GM23338 (cell line): Measurements from ENCODE around the gene KRT79. TPM values are rescaled to one million over a fixed set of nuclear protein-coding genes. Genes with fewer than 3 reads are reported as not detected.

Source experiments
- ATAC-seq: fragments of 200-7000 bp; cut with Tn5 transposase; 3 replicates; pipeline ENCODE4 v1.9.1; 2020
- DNase-seq: peaks from one replicate; pipeline ENCODE4 v3.0.0-alpha.2; 2015; ENCODE audit warnings: low spot score
- H2AFZ ChIP-seq: fragments of 200-600 bp; sonication (generic); 2 replicates; pipeline ENCODE4 v1.8.0; 2016; ENCODE audit warnings: antibody characterized with exemption, mild to moderate bottlenecking, moderate library complexity
- H3F3A ChIP-seq: fragments of 200-600 bp; sonication (generic); replicated peaks from 2 replicates; pipeline ENCODE4 v1.8.0; 2017; ENCODE audit warnings: antibody characterized with exemption, mixed run types, low read depth
- H3K27ac ChIP-seq: fragments of 200-600 bp; sonication (generic); 2 replicates; pipeline ENCODE4 v1.6.1; 2016; ENCODE audit warnings: low read depth
- H3K27me3 ChIP-seq: fragments of 200-600 bp; sonication (generic); 2 replicates; pipeline ENCODE4 v1.8.0; 2016; ENCODE audit warnings: mild to moderate bottlenecking, mixed run types, moderate library complexity; ENCODE audit not compliant: insufficient read depth
- H3K36me3 ChIP-seq: fragments of 200-600 bp; sonication (generic); 2 replicates; pipeline ENCODE4 v1.8.0; 2016; ENCODE audit warnings: mild to moderate bottlenecking; ENCODE audit not compliant: insufficient read depth
- H3K4me1 ChIP-seq: fragments of 200-600 bp; sonication (generic); 2 replicates; pipeline ENCODE4 v1.8.0; 2016; ENCODE audit warnings: mild to moderate bottlenecking, moderate library complexity; ENCODE audit not compliant: insufficient read depth
- H3K4me2 ChIP-seq: fragments of 200-600 bp; sonication (generic); 2 replicates; pipeline ENCODE4 v1.7.1; 2017; ENCODE audit warnings: mixed run types
- H3K4me3 ChIP-seq: fragments of 200-600 bp; sonication (generic); 2 replicates; pipeline ENCODE4 v1.6.1; 2016; ENCODE audit warnings: mixed run types
- H3K79me2 ChIP-seq: fragments of 200-600 bp; sonication (generic); replicated peaks from 2 replicates; pipeline ENCODE4 v1.8.0; 2017; ENCODE audit warnings: mild to moderate bottlenecking; ENCODE audit not compliant: insufficient read depth
- H3K9me2 ChIP-seq: fragments of 200-600 bp; sonication (generic); 2 replicates; pipeline ENCODE4 v1.8.0; 2017; ENCODE audit not compliant: insufficient read depth
- H4K20me1 ChIP-seq: fragments of 200-600 bp; sonication (generic); replicated peaks from 2 replicates; pipeline ENCODE4 v1.8.0; 2017; ENCODE audit warnings: mild to moderate bottlenecking; ENCODE audit not compliant: insufficient read depth
- H3K27ac Mint-ChIP-seq: 2 replicates; pipeline ENCODE4 v1.8.0; 2020; ENCODE audit warnings: inconsistent platforms, mild to moderate bottlenecking, moderate library complexity, mixed read lengths
- H3K27me3 Mint-ChIP-seq: 3 replicates; pipeline ENCODE4 v1.8.0; 2022; ENCODE audit warnings: low read depth, mild to moderate bottlenecking, moderate library complexity, mixed read lengths, inconsistent platforms; ENCODE audit not compliant: insufficient read depth, poor library complexity
- H3K36me3 Mint-ChIP-seq: 3 replicates; pipeline ENCODE4 v1.8.0; 2021; ENCODE audit warnings: low read depth, mild to moderate bottlenecking, inconsistent platforms, moderate library complexity, mixed read lengths
- H3K4me1 Mint-ChIP-seq: 3 replicates; pipeline ENCODE4 v1.8.0; 2020; ENCODE audit warnings: mild to moderate bottlenecking, inconsistent platforms, mixed read lengths
- H3K4me3 Mint-ChIP-seq: 3 replicates; pipeline ENCODE4 v1.8.0; 2021; ENCODE audit warnings: moderate library complexity, mild to moderate bottlenecking, inconsistent platforms, mixed read lengths
- H3K9me3 Mint-ChIP-seq: 3 replicates; pipeline ENCODE4 v1.8.0; 2020; ENCODE audit warnings: moderate library complexity, mild to moderate bottlenecking, inconsistent platforms, mixed read lengths
- CREB1 ChIP-seq: fragments of 250-450 bp; sonication (Bioruptor Pico); IDR thresholded peaks from 2 replicates; pipeline ENCODE4 v1.5.0; 2020; ENCODE audit warnings: low read depth, mild to moderate bottlenecking, moderate library complexity
- EZH2 ChIP-seq: fragments of 200-600 bp; sonication (generic); IDR thresholded peaks from one replicate; pipeline ENCODE4 v1.8.0; 2017; ENCODE audit warnings: antibody characterized with exemption, mild to moderate bottlenecking, low read depth; ENCODE audit not compliant: unreplicated experiment
- EZH2phosphoT487 ChIP-seq: fragments of 200-600 bp; sonication (generic); IDR thresholded peaks from one replicate; pipeline ENCODE4 v1.8.1; 2018; ENCODE audit warnings: antibody characterized with exemption; ENCODE audit not compliant: unreplicated experiment
- JUNB ChIP-seq: IDR thresholded peaks from one replicate; pipeline ENCODE4 v1.6.1; 2016; ENCODE audit warnings: antibody characterized with exemption; ENCODE audit not compliant: unreplicated experiment
- NANOG ChIP-seq: IDR thresholded peaks from 2 replicates; pipeline ENCODE4 v1.6.1; 2016; ENCODE audit warnings: antibody characterized with exemption, borderline replicate concordance
- POLR2AphosphoS5 ChIP-seq: IDR thresholded peaks from 2 replicates; pipeline ENCODE4 v1.6.1; 2016; ENCODE audit warnings: antibody characterized with exemption, low read depth
- REST ChIP-seq: IDR thresholded peaks from one replicate; pipeline ENCODE4 v1.6.1; 2018; ENCODE audit warnings: antibody characterized with exemption; ENCODE audit not compliant: unreplicated experiment
- STAT1 ChIP-seq: IDR thresholded peaks from one replicate; pipeline ENCODE4 v1.6.1; 2016; ENCODE audit warnings: antibody characterized with exemption; ENCODE audit not compliant: unreplicated experiment
- ZNF114 ChIP-seq: fragments of 250-450 bp; sonication (Bioruptor Pico); IDR thresholded peaks from 2 replicates; pipeline ENCODE4 v1.5.0; 2020; ENCODE audit warnings: mild to moderate bottlenecking, moderate library complexity
- ZNF331 ChIP-seq: fragments of 250-450 bp; sonication (Bioruptor Pico); IDR thresholded peaks from 2 replicates; pipeline ENCODE4 v1.5.0; 2020; ENCODE audit warnings: low read depth, mild to moderate bottlenecking, moderate library complexity
- ZNF462 ChIP-seq: fragments of 250-450 bp; sonication (Bioruptor Pico); IDR thresholded peaks from 2 replicates; pipeline ENCODE4 v1.5.0; 2020; ENCODE audit warnings: mild to moderate bottlenecking, moderate library complexity
- polyA plus RNA-seq: library from polyadenylated mRNA; unstranded; fragments of >200 nt; fragmentation: Nextera tagmentation; extraction: Ambion mirVana; gene quantifications from 2 replicates; pipeline ENCODE4 v1.2.1, GENCODE V29; 2016
- total RNA-seq: library from RNA; depleted of rRNA; stranded (reverse); fragments of >200 nt; shearing (Covaris generic); gene quantifications from 2 replicates; pipeline ENCODE4 v1.2.3, GENCODE V29; 2014

Gene KRT79
- total and polyA plus RNA-seq, 2 experiments from 2014 or later, result 0.21 TPM; not detected in 1

- Histone ChIP-seq H3K4me3 (no peak overlapping the region), H3K4me1 (no peaks in the 10 kb centered on the region), H2AFZ (no peak overlapping the region), H3F3A (no peaks in the 10 kb centered on the region), H3K4me2 (no peak overlapping the region), H3K27ac (no peak overlapping the region), H3K27me3 (no peaks in the 10 kb centered on the region), H4K20me1 (no peaks in the 10 kb centered on the region), H3K79me2 (no peaks in the 10 kb centered on the region), H3K36me3 (no peaks in the 10 kb centered on the region), H3K9me2 (no peaks in the 10 kb centered on the region)
- no peak for ATAC-seq
- H3K27me3 Mint-ChIP-seq, result peaks cover 1% of the 10 kb centered on the region
- no peak overlapping the region for H3K27ac Mint-ChIP-seq
- TF ChIP-seq JUNB (no peak), NANOG (no peak), ZNF331 (CRISPR knock-in tag) (no peak), REST (no peak), EZH2phosphoT487 (no peak), EZH2 (no peak), ZNF462 (CRISPR knock-in tag) (no peak), STAT1 (no peak), ZNF114 (no peak), CREB1 (CRISPR knock-in tag) (no peak), POLR2AphosphoS5 (no peak)
- no peaks in the 10 kb centered on the region; the same call in 2 of the 3 replicates for H3K4me1 Mint-ChIP-seq
- no peaks in the 10 kb centered on the region; the same call in 2 of the 3 replicates for H3K9me3 Mint-ChIP-seq
- no peak for DNase-seq
- H3K36me3 Mint-ChIP-seq, result no peaks in the 10 kb centered on the region
- no peak overlapping the region for H3K4me3 Mint-ChIP-seq
These were observed 12.1 kb downstream of the KRT79 start for GRCh38 chr12:52821826-52822660.
